ENCODE data around the gene MMRN2.

- TF ChIP-seq POLR2AphosphoS5 (IDR thresholded peaks at IDR 0.05) = no peak
- no peak for TF ChIP-seq CTCF (IDR thresholded peaks at IDR 0.05; ENCODE audit: poor library complexity, severe bottlenecking)
- TF ChIP-seq, protein P1, sequence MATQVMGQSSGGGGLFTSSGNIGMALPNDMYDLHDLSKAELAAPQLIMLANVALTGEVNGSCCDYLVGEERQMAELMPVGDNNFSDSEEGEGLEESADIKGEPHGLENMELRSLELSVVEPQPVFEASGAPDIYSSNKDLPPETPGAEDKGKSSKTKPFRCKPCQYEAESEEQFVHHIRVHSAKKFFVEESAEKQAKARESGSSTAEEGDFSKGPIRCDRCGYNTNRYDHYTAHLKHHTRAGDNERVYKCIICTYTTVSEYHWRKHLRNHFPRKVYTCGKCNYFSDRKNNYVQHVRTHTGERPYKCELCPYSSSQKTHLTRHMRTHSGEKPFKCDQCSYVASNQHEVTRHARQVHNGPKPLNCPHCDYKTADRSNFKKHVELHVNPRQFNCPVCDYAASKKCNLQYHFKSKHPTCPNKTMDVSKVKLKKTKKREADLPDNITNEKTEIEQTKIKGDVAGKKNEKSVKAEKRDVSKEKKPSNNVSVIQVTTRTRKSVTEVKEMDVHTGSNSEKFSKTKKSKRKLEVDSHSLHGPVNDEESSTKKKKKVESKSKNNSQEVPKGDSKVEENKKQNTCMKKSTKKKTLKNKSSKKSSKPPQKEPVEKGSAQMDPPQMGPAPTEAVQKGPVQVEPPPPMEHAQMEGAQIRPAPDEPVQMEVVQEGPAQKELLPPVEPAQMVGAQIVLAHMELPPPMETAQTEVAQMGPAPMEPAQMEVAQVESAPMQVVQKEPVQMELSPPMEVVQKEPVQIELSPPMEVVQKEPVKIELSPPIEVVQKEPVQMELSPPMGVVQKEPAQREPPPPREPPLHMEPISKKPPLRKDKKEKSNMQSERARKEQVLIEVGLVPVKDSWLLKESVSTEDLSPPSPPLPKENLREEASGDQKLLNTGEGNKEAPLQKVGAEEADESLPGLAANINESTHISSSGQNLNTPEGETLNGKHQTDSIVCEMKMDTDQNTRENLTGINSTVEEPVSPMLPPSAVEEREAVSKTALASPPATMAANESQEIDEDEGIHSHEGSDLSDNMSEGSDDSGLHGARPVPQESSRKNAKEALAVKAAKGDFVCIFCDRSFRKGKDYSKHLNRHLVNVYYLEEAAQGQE (IDR thresholded peaks at IDR 0.05; ENCODE audit: borderline replicate concordance) = no peak
- TF ChIP-seq MXI1 (conservative IDR thresholded peaks at IDR 0.05; ENCODE audit: poor library complexity, severe bottlenecking) = no peak
- no peak for TF ChIP-seq EP300 (conservative IDR thresholded peaks at IDR 0.05; ENCODE audit: poor library complexity, severe bottlenecking)
- TF ChIP-seq RAD21 (conservative IDR thresholded peaks at IDR 0.05) = no peak
- no peak for TF ChIP-seq SMC3 (conservative IDR thresholded peaks at IDR 0.05; ENCODE audit: poor library complexity)
- TF ChIP-seq TAF1 (IDR thresholded peaks at IDR 0.05; ENCODE audit: low read depth) = no peak
- TF ChIP-seq EZH2 (IDR thresholded peaks at IDR 0.05; ENCODE audit: borderline replicate concordance, insufficient read depth, low read length, poor library complexity, severe bottlenecking) = no peak
These were observed 4.2 kb upstream of the MMRN2 start for GRCh38 chr10:86961481-86962091.
